Measurements from ENCODE around the gene TRMT61A. TPM values are rescaled to one million over a fixed set of nuclear protein-coding genes. Genes with fewer than 3 reads are reported as not detected.
A peak's percentile ranks its signal among the peaks of the same experiment; 100 is the strongest.

TRMT61A gene
- total and polyA plus RNA-seq, 9 of the 15 experiments (the other 6 are each of a cell fraction or from before 2014, with no cell fraction given), result 0.10 to 24.8 (median 5.1) TPM

GRCh38 chr14:103529383-103530365 lies 678 bp downstream of the TRMT61A start (continued):
- peak; percentile 12; the same call in 1 of the 2 replicates for TF ChIP-seq ARID4B (CRISPR knock-in tag; IDR thresholded peaks at IDR 0.05)
- TF ChIP-seq SAP30 (IDR thresholded peaks at IDR 0.05; ENCODE audit: borderline replicate concordance, insufficient read depth, low read depth, low read length, poor library complexity, severe bottlenecking), result peak; percentile 88
- TF ChIP-seq RBFOX2 (IDR thresholded peaks at IDR 0.05; ENCODE audit: low read depth, low read length), result peak; percentile 31; the same call in 1 of the 2 replicates

Data from K562 (cell line).